ENCODE data around the gene IGFLR1. TPM values are rescaled to one million over a fixed set of nuclear protein-coding genes. Genes with fewer than 3 reads are reported as not detected.
A peak's percentile ranks its signal among the peaks of the same experiment; 100 is the strongest.

IGFLR1 gene
- total and polyA plus RNA-seq, 9 of the 15 experiments (the other 6 are each of a cell fraction or from before 2014, with no cell fraction given), result 1.0 to 14.3 (median 4.6) TPM

GRCh38 chr19:35692010-35692409, 50.2 kb downstream of the IGFLR1 start:
- intact Hi-C loops (cut with micrococcal nuclease) (no loop called here), in situ Hi-C loops (cut with MboI) (no loop called here)
- no peaks in the 10 kb centered on the region for H3K79me2 ChIP-seq (ENCODE audit: control insufficient read depth, insufficient read depth, low read length)
- no peak overlapping the region for H3K4me2 ChIP-seq (ENCODE audit: insufficient read depth, low read length)
- ChIA-PET POLR2A (no interaction called here), CTCF (ENCODE audit: low intra/inter-chr PET ratio) (interaction anchor here (3.3 to 3.6 kb wide), 2 partner anchors 25 to 240 kb away, joined by 32 to 76 read pairs; partner anchors contain the start of gene KMT2B)
- no peaks in the 10 kb centered on the region for H3K9me1 ChIP-seq (ENCODE audit: control insufficient read depth, insufficient read depth, low read length)
- no peak for FAIRE-seq
- peaks cover 5% of the 10 kb centered on the region; the same call in 1 of the 2 replicates for H3K9me3 ChIP-seq (replicated peaks; ENCODE audit: control insufficient read depth, insufficient read depth, low read depth, low read length)
- DNase-seq (ENCODE audit: extremely low read depth in 1 of 4, low spot score in 3 of 4), result no peak
- no peaks in the 10 kb centered on the region for H3K36me3 ChIP-seq (ENCODE audit: control insufficient read depth, insufficient read depth, low read length)
- no peak overlapping the region for H3K4me3 ChIP-seq
- no peaks in the 10 kb centered on the region for H3K27me3 ChIP-seq (ENCODE audit: control insufficient read depth in 2 of 2, insufficient read depth in 2 of 2, low read length in 2 of 2)
- no peak overlapping the region for H2AFZ ChIP-seq (ENCODE audit: low read depth, low read length)
- no peaks in the 10 kb centered on the region for H4K20me1 ChIP-seq (replicated peaks; ENCODE audit: control insufficient read depth, insufficient read depth, low read length)
- no peak overlapping the region for H3K27ac ChIP-seq (ENCODE audit: extremely low read depth, low read depth, low read length)
- 42% methylated on average over 7 of the region's 11 CpGs for WGBS (ENCODE audit: insufficient coverage, low coverage, missing lambda C conversion rate)
- H3K4me1 ChIP-seq (replicated peaks in 1 of 2; ENCODE audit: control insufficient read depth in 2 of 2, insufficient read depth in 2 of 2, low read length in 2 of 2), result no peaks in the 10 kb centered on the region; a peak in 1 of 5 replicates
- ATAC-seq, result no peak
- no TSS peak for BruUV-seq (replicated peaks)
- H3K9ac ChIP-seq (ENCODE audit: insufficient read depth in 1 of 2, low read depth in 2 of 2, low read length in 2 of 2), result no peak overlapping the region
- TF ChIP-seq ETV5 (CRISPR knock-in tag; IDR thresholded peaks at IDR 0.05; ENCODE audit: low read depth) (no peak), FOXA3 (CRISPR knock-in tag; conservative IDR thresholded peaks at IDR 0.05 in 1 of 2, IDR thresholded peaks at IDR 0.05 in 1 of 2) (no peak), CEBPG (CRISPR knock-in tag; IDR thresholded peaks at IDR 0.05) (no peak), CEBPG (tag; conservative IDR thresholded peaks at IDR 0.05 in 1 of 2, IDR thresholded peaks at IDR 0.05 in 1 of 2) (no peak), POLR3G (IDR thresholded peaks at IDR 0.05; ENCODE audit: extremely low read depth, insufficient read length, insufficient replicate concordance) (no peak), CLOCK (CRISPR knock-in tag; IDR thresholded peaks at IDR 0.05; ENCODE audit: borderline replicate concordance) (no peak), REST (IDR thresholded peaks at IDR 0.05; ENCODE audit: borderline replicate concordance) (peak; percentile 4; the same call in 1 of the 2 replicates), REST (CRISPR knock-in tag; IDR thresholded peaks at IDR 0.05; ENCODE audit: low read depth) (no peak), SMARCC2 (IDR thresholded peaks at IDR 0.05; ENCODE audit: low read depth) (no peak), ZBTB8A (IDR thresholded peaks at IDR 0.05; ENCODE audit: partially characterized antibody) (no peak)
